Measurements from ENCODE around the gene FJX1.
A peak's percentile ranks its signal among the peaks of the same experiment; 100 is the strongest.

FJX1 gene

GRCh38 chr11:35608502-35608901 is 9.8 kb upstream of the FJX1 start:
- DNase-seq (ENCODE audit: low spot score): no peak

GRCh38 chr11:35609656-35610055 is 8.6 kb upstream of the FJX1 start:
- no peak for DNase-seq (ENCODE audit: low spot score)

GRCh38 chr11:35610631-35611030 is 7.6 kb upstream of the FJX1 start:
- no peak for DNase-seq (ENCODE audit: low spot score)

- DNase-seq (ENCODE audit: low spot score): no peak
Measured at GRCh38 chr11:35611741-35612140, 6.5 kb upstream of the FJX1 start.

GRCh38 chr11:35614939-35615569 is 3.2 kb upstream of the FJX1 start:
- DNase-seq (ENCODE audit: low spot score): no peak

GRCh38 chr11:35615921-35616900 is 2.0 kb upstream of the FJX1 start:
- no peak for DNase-seq (ENCODE audit: low spot score)

GRCh38 chr11:35617316-35617686 is 959 bp upstream of the FJX1 start:
- DNase-seq (ENCODE audit: low spot score): no peak

- no peak for DNase-seq (ENCODE audit: low spot score)
Measured at GRCh38 chr11:35618497-35619115, 346 bp downstream of the FJX1 start.

GRCh38 chr11:35619116-35619854 is 1.0 kb downstream of the FJX1 start:
- DNase-seq (ENCODE audit: low spot score): peak; percentile 77

GRCh38 chr11:35619855-35620640 is 1.8 kb downstream of the FJX1 start:
- DNase-seq (ENCODE audit: low spot score): peak; percentile 80

- DNase-seq (ENCODE audit: low spot score): no peak
Measured at GRCh38 chr11:35620795-35621194, 2.5 kb downstream of the FJX1 start.

GRCh38 chr11:35621620-35622019 is 3.4 kb downstream of the FJX1 start:
- no peak for DNase-seq (ENCODE audit: low spot score)

- no peak for DNase-seq (ENCODE audit: low spot score)
Measured at GRCh38 chr11:35622070-35622469, 3.8 kb downstream of the FJX1 start.

GRCh38 chr11:35623621-35624168 is 5.4 kb downstream of the FJX1 start:
- DNase-seq (ENCODE audit: low spot score): no peak

GRCh38 chr11:35624316-35624715 is 6.1 kb downstream of the FJX1 start:
- DNase-seq (ENCODE audit: low spot score): no peak

GRCh38 chr11:35624781-35625180 is 6.5 kb downstream of the FJX1 start:
- no peak for DNase-seq (ENCODE audit: low spot score)

- DNase-seq (ENCODE audit: low spot score): no peak
Measured at GRCh38 chr11:35626501-35626900, 8.2 kb downstream of the FJX1 start.

GRCh38 chr11:35629511-35629910 is 11.3 kb downstream of the FJX1 start:
- DNase-seq (ENCODE audit: low spot score): no peak

- no peak for DNase-seq (ENCODE audit: low spot score)
Measured at GRCh38 chr11:35629914-35630313, 11.7 kb downstream of the FJX1 start.

- DNase-seq (ENCODE audit: low spot score): no peak
Measured at GRCh38 chr11:35631891-35632290, 13.6 kb downstream of the FJX1 start.

- DNase-seq (ENCODE audit: low spot score): no peak
Measured at GRCh38 chr11:35632301-35632700, 14.0 kb downstream of the FJX1 start.
